ENCODE results near the gene PRKACB. TPM values are rescaled to one million over a fixed set of nuclear protein-coding genes. Genes with fewer than 3 reads are reported as not detected.

The PRKACB gene
- polyA plus RNA-seq, 1 donor (not counting 4 experiments of a cell fraction or from before 2014, with no cell fraction given), result 15.3 TPM

Small RNA genes within 50 kb of the gene (small RNA-seq; reads per million reads assigned to genes)
- gene AL450063.1 (ENCODE audit: insufficient read length in 3 of 3, low read depth in 3 of 3, low replicate concordance in 1 of 3) (0 to 0.07 (median 0) reads per million in 3 experiments), gene RF00410 (ENCODE audit: insufficient read length in 3 of 3, low read depth in 3 of 3, low replicate concordance in 1 of 3) (0 reads per million in 3 experiments)

Other genes with a start within 250 kb of the PRKACB start
- 3.8 to 8.1 TPM (median 6.4 TPM) in 3 replicates for gene TTLL7, start 145.1 kb upstream of the PRKACB start, polyA plus RNA-seq
- gene SAMD13, start 157.4 kb downstream of the PRKACB start, polyA plus RNA-seq, result 0.32 to 0.75 TPM (median 0.48 TPM) in 3 replicates